Ascending aorta (tissue), 2 donors: Measurements from ENCODE around the gene AATK. TPM values are rescaled to one million over a fixed set of nuclear protein-coding genes. Genes with fewer than 3 reads are reported as not detected.

Source experiments
- DNase-seq, 2 donors: peaks; one replicate each; pipeline ENCODE4 v3.0.0-alpha.2; 2019; ENCODE audit warnings: low spot score in 2 of 2
- H3K27ac ChIP-seq, 2 donors: fragments of 200-600 bp; sonication (generic); one replicate each; pipeline ENCODE4 v1.5.1; 2016 to 2017; ENCODE audit warnings: mild to moderate bottlenecking in 1 of 2
- H3K27me3 ChIP-seq: fragments of 200-600 bp; sonication (generic); one replicate; pipeline ENCODE4 v1.5.1; 2017
- H3K36me3 ChIP-seq, 2 donors: fragments of 200-600 bp; sonication (generic); one replicate each; pipeline ENCODE4 v1.5.1; 2016
- H3K4me1 ChIP-seq, 2 donors: fragments of 200-600 bp; sonication (generic); one replicate each; pipeline ENCODE4 v1.5.1; 2016 to 2017; ENCODE audit warnings: mild to moderate bottlenecking in 1 of 2
- H3K4me3 ChIP-seq, 2 donors: fragments of 200-600 bp; sonication (generic); one replicate each; pipeline ENCODE4 v1.5.1; 2016 to 2017; ENCODE audit warnings: mild to moderate bottlenecking in 1 of 2
- H3K9me3 ChIP-seq, 2 donors: fragments of 200-600 bp; sonication (generic); one replicate each; pipeline ENCODE4 v1.5.1; 2016
- intact Hi-C: fragments of 100-400 bp; cut with DNase I; formaldehyde crosslinking; loops from one replicate; pipeline ENCODE4 v1.15.1; 2023
- total RNA-seq: library from RNA; depleted of rRNA; stranded (reverse); fragments of >200 nt; gene quantifications from one replicate; pipeline ENCODE4 v1.1.0, GENCODE V29; 2016
- TF ChIP-seq, protein P1 (sequence below), 3 experiments: fragments of 200-600 bp in 2 of 3; fragments of 450-650 bp in 1 of 3; sonication (generic) in 2 of 3; IDR thresholded peaks; one replicate each; pipeline ENCODE4 v1.5.1; 2016 to 2019; ENCODE audit warnings: antibody characterized with exemption in 3 of 3, mild to moderate bottlenecking in 1 of 3, moderate library complexity in 1 of 3

AATK gene
- total RNA-seq, 1 donor from 2014 or later = 20.6 TPM

GRCh38 chr17:81195941-81196495, 30.0 kb upstream of the AATK start:
- TF ChIP-seq, protein P1, sequence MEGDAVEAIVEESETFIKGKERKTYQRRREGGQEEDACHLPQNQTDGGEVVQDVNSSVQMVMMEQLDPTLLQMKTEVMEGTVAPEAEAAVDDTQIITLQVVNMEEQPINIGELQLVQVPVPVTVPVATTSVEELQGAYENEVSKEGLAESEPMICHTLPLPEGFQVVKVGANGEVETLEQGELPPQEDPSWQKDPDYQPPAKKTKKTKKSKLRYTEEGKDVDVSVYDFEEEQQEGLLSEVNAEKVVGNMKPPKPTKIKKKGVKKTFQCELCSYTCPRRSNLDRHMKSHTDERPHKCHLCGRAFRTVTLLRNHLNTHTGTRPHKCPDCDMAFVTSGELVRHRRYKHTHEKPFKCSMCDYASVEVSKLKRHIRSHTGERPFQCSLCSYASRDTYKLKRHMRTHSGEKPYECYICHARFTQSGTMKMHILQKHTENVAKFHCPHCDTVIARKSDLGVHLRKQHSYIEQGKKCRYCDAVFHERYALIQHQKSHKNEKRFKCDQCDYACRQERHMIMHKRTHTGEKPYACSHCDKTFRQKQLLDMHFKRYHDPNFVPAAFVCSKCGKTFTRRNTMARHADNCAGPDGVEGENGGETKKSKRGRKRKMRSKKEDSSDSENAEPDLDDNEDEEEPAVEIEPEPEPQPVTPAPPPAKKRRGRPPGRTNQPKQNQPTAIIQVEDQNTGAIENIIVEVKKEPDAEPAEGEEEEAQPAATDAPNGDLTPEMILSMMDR (IDR thresholded peaks at IDR 0.05) = no peak
- no peak for DNase-seq
- Histone ChIP-seq H3K4me1 (no peaks in the 10 kb centered on the region), H3K9me3 (no peaks in the 10 kb centered on the region), H3K4me3 (no peak overlapping the region), H3K27me3 (no peaks in the 10 kb centered on the region), H3K27ac (peak overlapping the region in 1 of 2 donors; percentile 14), H3K36me3 (peaks cover 6 to 8% of the 10 kb centered on the region in 2 donors)
- intact Hi-C loops = no loop called here

- no peaks in the 10 kb centered on the region for H3K9me3 ChIP-seq
- TF ChIP-seq, protein P1 (IDR thresholded peaks at IDR 0.05) = no peak
- intact Hi-C loops = no loop called here
- no peaks in the 10 kb centered on the region for H3K27me3 ChIP-seq
- H3K36me3 ChIP-seq = peaks cover 6 to 8% of the 10 kb centered on the region in 2 donors
- DNase-seq = no peak
- no peaks in the 10 kb centered on the region for H3K4me1 ChIP-seq
- peak overlapping the region in 1 of 2 donors; percentile 14 for H3K27ac ChIP-seq
- no peak overlapping the region for H3K4me3 ChIP-seq
These were observed 29.2 kb upstream of the AATK start for GRCh38 chr17:81194941-81195901.

DNA sequence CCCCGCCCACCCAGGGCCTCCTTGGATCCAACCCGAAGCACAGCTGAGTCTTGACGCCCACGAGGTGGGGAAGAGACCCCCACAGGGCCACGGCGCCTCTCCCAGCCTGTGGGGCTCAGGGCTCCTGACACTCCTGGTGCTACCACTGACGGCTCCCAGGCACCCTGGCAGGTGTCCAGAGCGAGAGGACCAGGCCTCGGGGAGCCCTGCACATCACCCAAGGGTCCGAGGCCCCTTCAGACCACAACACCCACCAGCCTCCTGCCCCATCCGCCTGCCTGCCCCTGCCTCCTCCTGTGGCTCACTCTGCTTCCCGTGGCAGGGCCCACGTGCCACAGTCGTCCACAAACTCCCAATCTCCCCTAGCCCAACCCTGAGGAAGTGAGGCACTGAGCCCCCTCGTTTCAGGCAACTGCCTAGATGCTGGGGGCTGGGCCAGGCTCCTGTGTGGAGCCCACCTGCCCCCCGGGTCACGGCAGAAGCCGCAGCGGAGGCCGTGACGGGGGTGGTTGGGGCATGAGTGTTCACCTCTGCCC, 28.3 kb upstream of the AATK start:
- H3K36me3 ChIP-seq = peaks cover 6 to 8% of the 10 kb centered on the region in 2 donors
- TF ChIP-seq, protein P1 (IDR thresholded peaks at IDR 0.05) = no peak

GRCh38 chr17:81193470-81194224, 27.6 kb upstream of the AATK start:
- Histone ChIP-seq H3K36me3 (peaks cover under 1 to 8% of the 10 kb centered on the region in 2 donors), H3K27ac (no peak overlapping the region), H3K27me3 (no peaks in the 10 kb centered on the region), H3K9me3 (no peaks in the 10 kb centered on the region), H3K4me3 (no peak overlapping the region), H3K4me1 (no peaks in the 10 kb centered on the region)
- TF ChIP-seq, protein P1 (IDR thresholded peaks at IDR 0.05) = no peak
- intact Hi-C loops = no loop called here
- DNase-seq = no peak

More for the DNA sequence above, 28.3 kb upstream of the AATK start:
- DNase-seq = no peak
- Histone ChIP-seq H3K27me3 (no peaks in the 10 kb centered on the region), H3K27ac (no peak overlapping the region), H3K4me3 (no peak overlapping the region), H3K4me1 (no peaks in the 10 kb centered on the region), H3K9me3 (no peaks in the 10 kb centered on the region)
- intact Hi-C loops = no loop called here

- no peak for DNase-seq
- H3K27me3 ChIP-seq = no peaks in the 10 kb centered on the region
- no peak overlapping the region for H3K27ac ChIP-seq
- H3K4me3 ChIP-seq = no peak overlapping the region
- no peaks in the 10 kb centered on the region for H3K4me1 ChIP-seq
- no peaks in the 10 kb centered on the region for H3K9me3 ChIP-seq
- intact Hi-C loops = no loop called here
- TF ChIP-seq, protein P1 (IDR thresholded peaks at IDR 0.05) = no peak
- H3K36me3 ChIP-seq = peaks cover 0 to 7% of the 10 kb centered on the region in 2 donors
These were observed 27.0 kb upstream of the AATK start for GRCh38 chr17:81193051-81193410.
